Type B pancreatic cell (in vitro differentiated cells): ENCODE measurements around the gene MAOA. TPM values are rescaled to one million over a fixed set of nuclear protein-coding genes. Genes with fewer than 3 reads are reported as not detected.
"Not testable (repeated sequence)": the region's sequence is repeated elsewhere in the genome, so short reads cannot be mapped to it uniquely, and the experiment has no call there.

Experiments
- DNase-seq: peaks from one replicate; pipeline ENCODE4 v3.0.0; 2021; ENCODE audit warnings: mixed read lengths; ENCODE audit not compliant: unreplicated experiment; ENCODE audit errors: extremely low spot score
- H3K27ac Mint-ChIP-seq: 2 replicates; pipeline ENCODE4 v1.8.0; 2021; ENCODE audit warnings: mild to moderate bottlenecking, mixed read lengths
- H3K27me3 Mint-ChIP-seq: 2 replicates; pipeline ENCODE4 v1.8.0; 2021; ENCODE audit warnings: mixed read lengths
- H3K36me3 Mint-ChIP-seq: 2 replicates; pipeline ENCODE4 v1.8.0; 2021; ENCODE audit warnings: mixed read lengths
- H3K4me1 Mint-ChIP-seq: one replicate; pipeline ENCODE4 v1.8.0; 2021; ENCODE audit warnings: mixed read lengths; ENCODE audit not compliant: unreplicated experiment
- H3K4me3 Mint-ChIP-seq: 2 replicates; pipeline ENCODE4 v1.8.0; 2021; ENCODE audit warnings: mild to moderate bottlenecking, mixed read lengths
- H3K9me3 Mint-ChIP-seq: 2 replicates; pipeline ENCODE4 v1.8.0; 2021; ENCODE audit warnings: mixed read lengths
- long read RNA-seq: library from polyadenylated mRNA; unstranded; transcript quantifications from one replicate; pipeline ENCODE4 v2.0.0, GENCODE V29; 2020
- total RNA-seq: library from RNA; stranded (reverse); gene quantifications from 2 replicates; pipeline ENCODE4 v1.2.1, GENCODE V29; 2021; ENCODE audit warnings: low replicate concordance
- TF ChIP-seq, protein P1 (sequence below): fragments of 200-600 bp; sonication (generic); conservative IDR thresholded peaks from 2 replicates; pipeline ENCODE4 v1.5.0; 2021; ENCODE audit warnings: antibody characterized with exemption, mild to moderate bottlenecking

The MAOA gene
- 17.1 and 18.9 TPM in 2 replicates for total RNA-seq
- long read RNA-seq, full-length matches to known transcripts, result 85 of 94 reads
- long read RNA-seq, partial matches to known transcripts, result 5 of 94 reads
- long read RNA-seq, other reads (novel, unspliced or antisense), result 4 of 94 reads

GRCh38 chrX:43656005-43656494, at the start of gene MAOA:
Gene MAOA (plus strand): TSS chrX:43656299. CDS start chrX:43656342, 43 bp downstream.
- no peaks in the 10 kb centered on the region for H3K27me3 Mint-ChIP-seq

GRCh38 chrX:43612400-43612799, 43.7 kb upstream of the MAOA start:
- Mint-ChIP-seq H3K4me3 (no peak overlapping the region), H3K36me3 (peaks cover 3% of the 10 kb centered on the region), H3K27ac (no peak overlapping the region), H3K4me1 (peaks cover 8% of the 10 kb centered on the region), H3K9me3 (peaks cover 3% of the 10 kb centered on the region), H3K27me3 (no peaks in the 10 kb centered on the region)
- no peak for DNase-seq
- TF ChIP-seq, protein P1, sequence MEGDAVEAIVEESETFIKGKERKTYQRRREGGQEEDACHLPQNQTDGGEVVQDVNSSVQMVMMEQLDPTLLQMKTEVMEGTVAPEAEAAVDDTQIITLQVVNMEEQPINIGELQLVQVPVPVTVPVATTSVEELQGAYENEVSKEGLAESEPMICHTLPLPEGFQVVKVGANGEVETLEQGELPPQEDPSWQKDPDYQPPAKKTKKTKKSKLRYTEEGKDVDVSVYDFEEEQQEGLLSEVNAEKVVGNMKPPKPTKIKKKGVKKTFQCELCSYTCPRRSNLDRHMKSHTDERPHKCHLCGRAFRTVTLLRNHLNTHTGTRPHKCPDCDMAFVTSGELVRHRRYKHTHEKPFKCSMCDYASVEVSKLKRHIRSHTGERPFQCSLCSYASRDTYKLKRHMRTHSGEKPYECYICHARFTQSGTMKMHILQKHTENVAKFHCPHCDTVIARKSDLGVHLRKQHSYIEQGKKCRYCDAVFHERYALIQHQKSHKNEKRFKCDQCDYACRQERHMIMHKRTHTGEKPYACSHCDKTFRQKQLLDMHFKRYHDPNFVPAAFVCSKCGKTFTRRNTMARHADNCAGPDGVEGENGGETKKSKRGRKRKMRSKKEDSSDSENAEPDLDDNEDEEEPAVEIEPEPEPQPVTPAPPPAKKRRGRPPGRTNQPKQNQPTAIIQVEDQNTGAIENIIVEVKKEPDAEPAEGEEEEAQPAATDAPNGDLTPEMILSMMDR, result no peak

More at GRCh38 chrX:43656005-43656494, at the start of gene MAOA:
- no peaks in the 10 kb centered on the region for H3K4me1 Mint-ChIP-seq
- H3K36me3 Mint-ChIP-seq, result no peaks in the 10 kb centered on the region
- peak within 1 kb of the TSS; percentile 93 for H3K4me3 Mint-ChIP-seq
- no peak for DNase-seq
- TF ChIP-seq, protein P1, result no peak
- H3K9me3 Mint-ChIP-seq, result no peaks in the 10 kb centered on the region
- H3K27ac Mint-ChIP-seq, result peak within 1 kb of the TSS; percentile 81

GRCh38 chrX:43615660-43616059, 40.4 kb upstream of the MAOA start:
- H3K27ac Mint-ChIP-seq, result no peak overlapping the region
- peaks cover 8% of the 10 kb centered on the region for H3K4me1 Mint-ChIP-seq
- no peaks in the 10 kb centered on the region for H3K36me3 Mint-ChIP-seq
- DNase-seq, result no peak
- no peak overlapping the region for H3K4me3 Mint-ChIP-seq
- TF ChIP-seq, protein P1, result no peak
- no peaks in the 10 kb centered on the region for H3K27me3 Mint-ChIP-seq
- H3K9me3 Mint-ChIP-seq, result peaks cover 7% of the 10 kb centered on the region

DNA sequence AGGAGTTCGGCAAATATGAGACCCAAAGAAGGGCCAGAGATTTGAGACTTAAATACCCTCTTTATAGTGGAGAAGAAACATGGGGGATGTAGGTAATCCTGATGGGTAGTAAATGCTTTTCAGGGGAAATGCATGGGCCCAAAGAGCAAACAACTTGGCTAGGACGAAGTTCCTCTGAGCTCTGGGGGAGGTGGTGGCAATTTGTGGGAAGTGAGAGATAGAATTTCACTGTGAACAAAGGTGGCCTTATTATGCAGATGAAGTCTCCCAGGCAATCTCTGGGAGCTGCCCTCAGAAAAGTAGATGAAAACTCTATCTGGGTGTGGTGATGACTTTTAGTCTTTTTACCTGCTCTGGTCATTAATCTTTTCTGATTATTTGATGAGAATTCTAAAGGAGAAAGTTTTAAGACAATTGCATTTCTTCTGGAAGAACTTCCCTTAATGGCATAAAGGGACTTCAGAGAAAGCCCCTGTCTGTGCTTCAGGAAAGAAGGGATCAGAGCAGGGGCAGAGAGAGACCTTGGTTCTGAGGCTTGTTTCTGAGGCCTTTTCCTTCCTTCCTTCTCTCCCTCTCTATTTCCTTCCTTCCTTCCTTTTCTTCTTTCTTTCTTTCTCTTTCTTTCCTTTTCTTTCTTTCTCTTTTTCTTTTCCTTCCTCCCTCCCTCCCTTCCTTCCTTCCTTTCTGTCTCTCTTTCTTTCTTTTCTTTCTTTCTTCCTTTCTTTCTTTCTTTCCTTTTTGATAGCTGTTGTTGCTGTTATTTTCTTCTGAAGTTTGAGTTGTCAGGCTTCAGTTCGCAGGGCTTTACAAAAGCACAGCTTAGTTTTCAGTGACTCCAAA, 37.5 kb upstream of the MAOA start:
- DNase-seq, result no peak
- Mint-ChIP-seq H3K9me3 (peaks cover 7% of the 10 kb centered on the region), H3K4me1 (peaks cover 8% of the 10 kb centered on the region), H3K27me3 (no peaks in the 10 kb centered on the region), H3K27ac (no peak overlapping the region), H3K4me3 (no peak overlapping the region), H3K36me3 (no peaks in the 10 kb centered on the region)
- TF ChIP-seq, protein P1, result no peak

DNA sequence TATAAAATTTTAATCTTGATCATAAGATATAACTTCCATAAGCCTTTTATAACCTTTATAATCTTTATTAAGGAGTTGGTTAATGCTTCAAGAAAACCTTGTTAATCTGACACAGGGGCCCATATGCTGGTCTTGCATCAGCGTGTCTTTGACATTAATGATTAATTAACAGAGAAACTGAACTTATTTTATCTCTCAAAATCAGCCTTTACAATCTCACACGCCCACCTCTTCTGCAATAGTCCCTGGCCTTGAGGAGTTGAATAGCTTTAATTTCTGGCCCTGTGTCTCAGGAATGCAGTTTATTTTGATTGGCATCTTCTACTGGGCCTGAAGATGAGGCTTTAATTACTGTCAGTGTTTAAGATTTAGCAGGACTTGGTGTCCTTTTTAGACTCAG, 36.2 kb upstream of the MAOA start:
- not testable (repeated sequence) for H3K4me3 Mint-ChIP-seq, DNase-seq, H3K27me3 Mint-ChIP-seq, H3K4me1 Mint-ChIP-seq, H3K36me3 Mint-ChIP-seq, H3K27ac Mint-ChIP-seq, H3K9me3 Mint-ChIP-seq

DNA sequence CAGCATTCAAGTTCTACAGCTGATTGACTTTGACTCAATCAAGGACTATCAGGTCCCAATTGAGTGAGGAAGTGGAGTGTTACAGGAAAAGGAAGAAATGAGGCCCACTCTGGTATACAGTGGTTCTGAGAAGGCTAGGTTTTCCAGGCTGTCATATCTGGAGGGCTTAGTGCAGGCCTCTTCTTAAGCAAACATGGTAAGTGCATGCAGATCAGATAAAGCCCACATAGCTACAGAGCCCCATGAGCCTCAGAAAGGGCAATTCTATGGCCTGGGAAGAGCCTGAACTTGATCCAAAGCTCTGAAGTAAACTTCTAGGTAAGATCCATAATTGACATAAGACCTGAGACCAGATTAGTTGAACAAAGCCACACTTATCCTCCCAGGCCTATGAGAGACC, 29.0 kb upstream of the MAOA start:
- Mint-ChIP-seq H3K27me3 (no peaks in the 10 kb centered on the region), H3K36me3 (no peaks in the 10 kb centered on the region), H3K27ac (no peak overlapping the region), H3K9me3 (no peaks in the 10 kb centered on the region), H3K4me3 (no peak overlapping the region), H3K4me1 (no peaks in the 10 kb centered on the region)
- TF ChIP-seq, protein P1, result no peak
- no peak for DNase-seq
